NCI-H82 treated with DMSO at 0.1 percent for 48 hours (cell line): ENCODE measurements around the gene EPS8.

Source experiments
- DNase-seq: peaks from one replicate; lab custom pipeline; 2025; ENCODE audit not compliant: unreplicated experiment; lab: John Stamatoyannopoulos, UW

Gene EPS8

DNA sequence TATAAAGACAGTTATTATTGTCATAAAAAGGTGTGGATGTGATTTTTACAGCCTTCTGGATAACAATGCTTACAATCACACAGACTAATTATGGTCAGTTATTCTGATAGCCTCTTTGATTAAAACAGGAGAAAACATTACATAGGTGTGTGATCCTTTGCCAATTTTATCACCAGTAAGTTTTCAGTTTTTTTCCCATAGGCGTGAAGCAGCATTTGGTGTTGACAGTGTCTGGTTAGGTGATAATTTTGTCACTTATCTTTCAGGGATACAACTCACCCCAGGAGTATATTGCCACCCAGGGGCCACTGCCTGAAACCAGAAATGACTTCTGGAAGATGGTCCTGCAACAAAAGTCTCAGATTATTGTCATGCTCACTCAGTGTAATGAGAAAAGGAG is 208.8 kb downstream of the EPS8 start:
- DNase-seq = no peak

DNA sequence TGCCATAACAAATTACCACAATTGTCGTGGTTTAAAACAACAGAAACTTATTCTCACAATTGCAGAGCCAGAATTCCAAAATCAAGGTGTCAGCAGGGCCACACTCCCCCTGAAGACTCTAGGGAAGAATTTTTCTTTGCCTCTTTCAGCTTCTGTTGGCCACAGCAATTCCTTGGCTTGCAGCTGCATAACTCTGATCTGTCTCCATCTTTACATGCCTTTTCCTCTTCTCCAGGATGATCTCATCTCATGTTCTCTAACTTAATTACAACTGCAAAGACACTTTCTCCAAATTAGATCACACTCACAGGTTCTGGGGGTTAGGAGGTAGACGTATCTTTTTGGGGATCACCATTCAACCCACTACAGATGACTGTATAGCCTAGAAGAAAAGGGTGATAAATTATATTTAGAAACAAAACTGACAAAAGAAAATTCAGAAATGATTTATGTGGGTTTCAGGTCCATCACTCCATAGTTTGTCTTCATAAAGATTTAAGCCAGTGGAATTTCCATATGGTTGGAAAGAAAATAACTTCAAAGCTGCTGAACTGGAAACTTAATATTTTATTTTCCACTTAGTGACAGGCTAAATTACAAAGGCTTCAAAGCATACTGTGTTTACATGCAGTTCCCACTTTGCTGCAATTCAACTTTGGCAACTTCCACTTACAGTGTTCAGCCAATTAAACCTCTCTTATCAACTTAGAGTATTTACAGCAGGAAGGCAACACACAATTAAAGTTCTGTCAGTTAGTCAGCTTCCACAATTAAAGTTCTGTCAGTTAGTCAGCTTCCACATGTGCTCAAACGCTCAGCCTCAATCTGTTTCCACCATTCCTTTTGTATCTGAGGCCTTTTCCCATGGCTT is 213.3 kb downstream of the EPS8 start:
- no peak for DNase-seq

DNA sequence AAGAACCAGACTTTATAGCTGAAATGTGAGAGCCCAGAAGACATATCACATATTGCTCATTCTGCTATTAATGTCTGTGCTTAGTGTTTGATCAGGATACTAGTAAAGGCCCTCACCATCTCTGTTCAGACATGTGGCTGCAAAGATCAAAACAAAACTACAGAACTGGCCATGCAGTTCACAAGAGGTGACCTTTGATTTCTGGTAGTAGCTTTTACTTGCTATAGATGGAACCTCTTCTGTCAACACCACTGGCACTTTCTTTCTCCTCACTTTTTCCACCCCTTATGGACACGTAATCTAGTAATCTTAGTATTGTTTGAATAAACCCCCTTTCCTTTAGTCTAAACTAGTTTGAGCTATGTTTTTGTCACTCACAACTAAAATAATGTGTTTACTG is 214.8 kb downstream of the EPS8 start:
- DNase-seq = no peak
